Psoas muscle (tissue), 8 donors: ENCODE data around the gene ACVR1B. TPM values are rescaled to one million over a fixed set of nuclear protein-coding genes. Genes with fewer than 3 reads are reported as not detected.

Experiments used
- ATAC-seq, 4 donors: fragments of 200-7000 bp; cut with Tn5 transposase; one replicate each; pipeline ENCODE4 v1.9.1; 2020; ENCODE audit warnings: moderate library complexity in 3 of 4, mild to moderate bottlenecking in 2 of 4
- DNase-seq, 2 donors: peaks; one replicate each; pipeline ENCODE4 v3.0.0-alpha.2; 2020
- H3K27ac ChIP-seq: fragments of 200-600 bp; one replicate; pipeline ENCODE4 v1.8.0; 2022
- H3K27me3 ChIP-seq, 3 donors: fragments of 200-600 bp in 1 of 3; one replicate each; pipeline versions ENCODE4 v1.6.1 to v1.8.0; 2013 to 2022; ENCODE audit warnings: low read length in 2 of 3, mild to moderate bottlenecking in 2 of 3, moderate library complexity in 1 of 3; ENCODE audit not compliant: insufficient read depth in 3 of 3
- H3K36me3 ChIP-seq, 2 donors: fragments of 200-600 bp in 1 of 2; one replicate each; pipeline versions ENCODE4 v1.6.1 to v1.8.0; 2013 to 2022; ENCODE audit warnings: low read depth in 1 of 2, mild to moderate bottlenecking in 1 of 2, moderate library complexity in 1 of 2; ENCODE audit not compliant: insufficient read depth in 1 of 2
- H3K4me1 ChIP-seq: fragments of 200-600 bp; one replicate; pipeline ENCODE4 v1.8.0; 2022
- H3K4me3 ChIP-seq: fragments of 200-600 bp; one replicate; pipeline ENCODE4 v1.8.0; 2022; ENCODE audit warnings: mild to moderate bottlenecking
- H3K9me3 ChIP-seq: fragments of 200-600 bp; one replicate; pipeline ENCODE4 v1.8.0; 2022
- CTCF ChIP-seq: fragments of 200-600 bp; IDR thresholded peaks from one replicate; pipeline ENCODE4 v1.8.0; 2022; ENCODE audit warnings: antibody characterized with exemption
- WGBS, 3 donors: extraction: QIAGEN DNeasy Blood & Tissue Kit; methylation state at CpG; one replicate each; pipeline versions ENCODE4 v1.1.6 to v1.1.7; 2013; 5-methylcytosine and 5-hydroxymethylcytosine counted together
- intact Hi-C, 2 donors: fragments of 100-400 bp; cut with DNase I; formaldehyde crosslinking; loops; one replicate each; pipeline versions ENCODE4 v1.11.0 to v1.14.2; 2022
- polyA plus RNA-seq, 3 donors: library from polyadenylated mRNA; stranded (reverse); fragments of 200-250 nt; gene quantifications; one replicate each; pipeline ENCODE4 v1.2.3, GENCODE V29; 2013
- total RNA-seq, 4 donors: library from RNA; stranded (reverse); fragmentation: NEBNext Ultra II Directional in 2 of 4; extraction: Animal tissue kit (Norgen Biotek cat#: 25700) in 2 of 4; gene quantifications; one replicate each; pipeline versions ENCODE4 v1.2.1 to v1.2.4, GENCODE V29; 2021 to 2023
- donor health status: healthy with polysubstance abuse.
- donor health status: DM: no; HTN: no; CAD: no; lungs with moderate emphysema.
- donor health status: Bipolar disorder and iron deficiency.
- donor health status: healthy.
- donor health status: DM: yes; HTN: yes; CAD: no.
- donor health status: DM: no; HTN: no; CAD: no.
- donor health status: DM: no; HTN: no; CAD: no.
- donor health status: DM: yes; HTN: yes; CAD: no.

ACVR1B gene
- total and polyA plus RNA-seq, 7 donors = 5.8 to 16.6 (median 12.7) TPM

- DNase-seq (peak in 1 of 2 donors; percentile 69), ATAC-seq (peak in 2 of 4 donors; percentile 27 to 33)
- TF ChIP-seq CTCF = no peak
- WGBS, 3 donors = 16 to 31% (median 17%) methylated on average over 16 to 23 of the region's 23 CpGs
- Histone ChIP-seq H3K9me3 (no peaks in the 10 kb centered on the region), H3K36me3 (no peaks in the 10 kb centered on the region), H3K27me3 (peaks cover 0 to 24% (median 9%) of the 10 kb centered on the region in 3 donors), H3K27ac (peak overlapping the region; percentile 73), H3K4me1 (no peaks in the 10 kb centered on the region), H3K4me3 (peak overlapping the region; percentile 70)
- intact Hi-C loops = no loop called here
Measured at GRCh38 chr12:51906430-51907082, 44.9 kb upstream of the ACVR1B start.

DNA sequence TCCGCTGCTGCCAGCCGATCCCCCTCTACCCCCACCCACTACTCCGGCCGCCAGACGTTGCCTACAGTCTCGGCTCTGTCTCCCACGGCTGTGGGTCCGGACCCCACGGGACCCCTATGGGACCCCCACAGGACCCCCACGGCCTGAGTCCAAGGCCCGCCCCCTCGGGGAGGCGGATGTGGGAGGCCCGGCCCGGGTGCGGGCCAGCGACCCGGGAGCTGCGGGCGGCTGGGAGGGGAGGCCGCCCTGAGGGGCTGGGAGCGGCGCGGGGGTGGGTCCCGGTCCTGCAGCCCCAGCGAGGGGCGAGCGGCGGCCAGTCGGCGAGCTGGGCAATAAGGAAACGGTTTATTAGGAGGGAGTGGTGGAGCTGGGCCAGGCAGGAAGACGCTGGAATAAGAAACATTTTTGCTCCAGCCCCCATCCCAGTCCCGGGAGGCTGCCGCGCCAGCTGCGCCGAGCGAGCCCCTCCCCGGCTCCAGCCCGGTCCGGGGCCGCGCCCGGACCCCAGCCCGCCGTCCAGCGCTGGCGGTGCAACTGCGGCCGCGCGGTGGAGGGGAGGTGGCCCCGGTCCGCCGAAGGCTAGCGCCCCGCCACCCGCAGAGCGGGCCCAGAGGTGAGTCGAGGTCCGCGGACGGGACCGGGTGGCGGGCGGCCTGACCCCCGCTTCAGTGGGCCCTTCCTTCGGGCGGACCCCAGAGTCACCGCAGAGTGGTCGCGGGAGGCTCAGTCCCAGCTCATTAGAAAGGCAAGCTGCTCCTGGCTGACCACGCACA lies 44.2 kb upstream of the ACVR1B start, which contains the start of gene ACVRL1:
TSS of gene ACVRL1 (plus strand) at position 422 of the 773 bp plus-strand sequence. CDS start 4,971 bp downstream, outside the sequence.
- H3K36me3 ChIP-seq = no peaks in the 10 kb centered on the region
- no peak for TF ChIP-seq CTCF
- ATAC-seq (peak in 3 of 4 donors; percentile 2 to 15 (median 6)), DNase-seq (peak; percentile 57 to 76)
- H3K27me3 ChIP-seq = peaks cover 0 to 24% (median 9%) of the 10 kb centered on the region in 3 donors
- 3 to 5% (median 5%) methylated on average over 57 to 74 of the region's 74 CpGs for WGBS, 3 donors
- intact Hi-C loops = no loop called here
- peak within 1 kb of the TSS; percentile 70 for H3K4me3 ChIP-seq
- H3K4me1 ChIP-seq = no peaks in the 10 kb centered on the region
- peak within 1 kb of the TSS; percentile 73 for H3K27ac ChIP-seq
- H3K9me3 ChIP-seq = no peaks in the 10 kb centered on the region

GRCh38 chr12:51907856-51908425 lies 43.6 kb upstream of the ACVR1B start:
- ATAC-seq (no peak), DNase-seq (no peak)
- Histone ChIP-seq H3K36me3 (no peaks in the 10 kb centered on the region), H3K4me3 (peak overlapping the region; percentile 70), H3K9me3 (no peaks in the 10 kb centered on the region), H3K27me3 (peaks cover 0 to 24% (median 9%) of the 10 kb centered on the region in 3 donors), H3K27ac (peak overlapping the region; percentile 73), H3K4me1 (no peaks in the 10 kb centered on the region)
- 50 to 64% (median 63%) methylated on average over 7 of the region's 7 CpGs for WGBS, 3 donors
- intact Hi-C loops = no loop called here
- TF ChIP-seq CTCF = no peak

GRCh38 chr12:51908876-51909592 lies 42.5 kb upstream of the ACVR1B start:
- Histone ChIP-seq H3K36me3 (no peaks in the 10 kb centered on the region), H3K27ac (peak overlapping the region; percentile 73), H3K27me3 (peaks cover 0 to 24% (median 9%) of the 10 kb centered on the region in 3 donors), H3K4me1 (peaks cover 5% of the 10 kb centered on the region), H3K4me3 (peak overlapping the region; percentile 70), H3K9me3 (no peaks in the 10 kb centered on the region)
- 73 to 78% (median 74%) methylated on average over 9 of the region's 9 CpGs for WGBS, 3 donors
- ATAC-seq (no peak), DNase-seq (no peak)
- TF ChIP-seq CTCF = no peak
- intact Hi-C loops = no loop called here
